ENCODE results near the gene PCA3.

GRCh38 chr9:76803762-76804161 is 39.5 kb downstream of the PCA3 start:
- TF ChIP-seq, protein P1, sequence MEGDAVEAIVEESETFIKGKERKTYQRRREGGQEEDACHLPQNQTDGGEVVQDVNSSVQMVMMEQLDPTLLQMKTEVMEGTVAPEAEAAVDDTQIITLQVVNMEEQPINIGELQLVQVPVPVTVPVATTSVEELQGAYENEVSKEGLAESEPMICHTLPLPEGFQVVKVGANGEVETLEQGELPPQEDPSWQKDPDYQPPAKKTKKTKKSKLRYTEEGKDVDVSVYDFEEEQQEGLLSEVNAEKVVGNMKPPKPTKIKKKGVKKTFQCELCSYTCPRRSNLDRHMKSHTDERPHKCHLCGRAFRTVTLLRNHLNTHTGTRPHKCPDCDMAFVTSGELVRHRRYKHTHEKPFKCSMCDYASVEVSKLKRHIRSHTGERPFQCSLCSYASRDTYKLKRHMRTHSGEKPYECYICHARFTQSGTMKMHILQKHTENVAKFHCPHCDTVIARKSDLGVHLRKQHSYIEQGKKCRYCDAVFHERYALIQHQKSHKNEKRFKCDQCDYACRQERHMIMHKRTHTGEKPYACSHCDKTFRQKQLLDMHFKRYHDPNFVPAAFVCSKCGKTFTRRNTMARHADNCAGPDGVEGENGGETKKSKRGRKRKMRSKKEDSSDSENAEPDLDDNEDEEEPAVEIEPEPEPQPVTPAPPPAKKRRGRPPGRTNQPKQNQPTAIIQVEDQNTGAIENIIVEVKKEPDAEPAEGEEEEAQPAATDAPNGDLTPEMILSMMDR (IDR thresholded peaks at IDR 0.05; ENCODE audit: poor library complexity, severe bottlenecking) = no peak
- TF ChIP-seq EP300 (conservative IDR thresholded peaks at IDR 0.05; ENCODE audit: poor library complexity, severe bottlenecking) (no peak), POLR2AphosphoS5 (IDR thresholded peaks at IDR 0.05) (no peak), RAD21 (conservative IDR thresholded peaks at IDR 0.05) (no peak)
